ENCODE data around the gene MPP3.

DNA sequence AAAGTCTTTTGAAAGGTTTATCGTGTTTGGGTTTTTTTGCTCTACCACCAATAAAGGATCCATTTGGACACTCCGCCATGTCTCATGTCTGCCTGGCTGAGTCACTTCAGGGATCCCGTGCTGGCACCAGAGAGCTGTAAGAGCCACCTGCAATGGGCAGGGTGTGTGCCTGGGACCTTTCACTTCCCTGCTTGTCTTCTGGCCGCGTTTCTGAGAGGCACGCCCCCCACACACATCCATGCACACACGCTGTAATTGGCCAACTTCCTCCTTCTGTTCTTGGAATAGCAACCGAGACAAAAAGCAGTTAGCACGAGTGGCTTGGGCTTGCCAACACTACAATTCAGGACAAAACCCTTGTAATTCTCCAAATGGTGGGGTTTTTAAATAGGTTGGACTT is 64.6 kb downstream of the MPP3 start:
- TF ChIP-seq POLR2AphosphoS5 (IDR thresholded peaks at IDR 0.05) (no peak), EP300 (IDR thresholded peaks at IDR 0.05; ENCODE audit: low read depth) (no peak), POLR2A (IDR thresholded peaks at IDR 0.05) (no peak)
- TF ChIP-seq, protein P1, sequence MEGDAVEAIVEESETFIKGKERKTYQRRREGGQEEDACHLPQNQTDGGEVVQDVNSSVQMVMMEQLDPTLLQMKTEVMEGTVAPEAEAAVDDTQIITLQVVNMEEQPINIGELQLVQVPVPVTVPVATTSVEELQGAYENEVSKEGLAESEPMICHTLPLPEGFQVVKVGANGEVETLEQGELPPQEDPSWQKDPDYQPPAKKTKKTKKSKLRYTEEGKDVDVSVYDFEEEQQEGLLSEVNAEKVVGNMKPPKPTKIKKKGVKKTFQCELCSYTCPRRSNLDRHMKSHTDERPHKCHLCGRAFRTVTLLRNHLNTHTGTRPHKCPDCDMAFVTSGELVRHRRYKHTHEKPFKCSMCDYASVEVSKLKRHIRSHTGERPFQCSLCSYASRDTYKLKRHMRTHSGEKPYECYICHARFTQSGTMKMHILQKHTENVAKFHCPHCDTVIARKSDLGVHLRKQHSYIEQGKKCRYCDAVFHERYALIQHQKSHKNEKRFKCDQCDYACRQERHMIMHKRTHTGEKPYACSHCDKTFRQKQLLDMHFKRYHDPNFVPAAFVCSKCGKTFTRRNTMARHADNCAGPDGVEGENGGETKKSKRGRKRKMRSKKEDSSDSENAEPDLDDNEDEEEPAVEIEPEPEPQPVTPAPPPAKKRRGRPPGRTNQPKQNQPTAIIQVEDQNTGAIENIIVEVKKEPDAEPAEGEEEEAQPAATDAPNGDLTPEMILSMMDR (IDR thresholded peaks at IDR 0.05) = no peak
